Renal cortical epithelial cell (primary cell): ENCODE measurements around the gene SH3D21. TPM values are rescaled to one million over a fixed set of nuclear protein-coding genes. Genes with fewer than 3 reads are reported as not detected.

Experiments used
- DNase-seq: peaks from one replicate; pipeline ENCODE4 v3.0.0-alpha.2; 2011; ENCODE audit warnings: low read depth
- total RNA-seq: library from RNA; depleted of rRNA; stranded (reverse); fragments of >200 nt; gene quantifications from 2 replicates; pipeline ENCODE4 v1.2.3, GENCODE V29; 2014

Gene SH3D21
- total RNA-seq, 1 donor from 2014 or later = 6.4 TPM

GRCh38 chr1:36329817-36330216, 23.6 kb downstream of the SH3D21 start:
- DNase-seq = no peak

- DNase-seq = no peak
Measured at GRCh38 chr1:36330940-36331339, 24.8 kb downstream of the SH3D21 start.

- DNase-seq = no peak
Measured at GRCh38 chr1:36337830-36338229, 31.7 kb downstream of the SH3D21 start.

- no peak for DNase-seq
Measured at GRCh38 chr1:36339215-36339614, 33.0 kb downstream of the SH3D21 start.

- no peak for DNase-seq
Measured at GRCh38 chr1:36339615-36340014, 33.4 kb downstream of the SH3D21 start.

- no peak for DNase-seq
Measured at GRCh38 chr1:36341626-36342320, 35.6 kb downstream of the SH3D21 start.

GRCh38 chr1:36342426-36343185, 36.4 kb downstream of the SH3D21 start:
- peak; percentile 63 for DNase-seq

GRCh38 chr1:36343651-36344394, 37.7 kb downstream of the SH3D21 start:
- no peak for DNase-seq

GRCh38 chr1:36344395-36344680, 38.2 kb downstream of the SH3D21 start:
- DNase-seq = no peak

GRCh38 chr1:36345353-36345752, 39.2 kb downstream of the SH3D21 start:
- DNase-seq = no peak

- no peak for DNase-seq
Measured at GRCh38 chr1:36346741-36347370, 40.7 kb downstream of the SH3D21 start.

GRCh38 chr1:36349241-36349671, 43.1 kb downstream of the SH3D21 start:
- DNase-seq = no peak

- no peak for DNase-seq
Measured at GRCh38 chr1:36349839-36350238, 43.7 kb downstream of the SH3D21 start.

- DNase-seq = peak; percentile 91
Measured at GRCh38 chr1:36350659-36351226, 44.6 kb downstream of the SH3D21 start.

- peak; percentile 90 for DNase-seq
Measured at GRCh38 chr1:36351227-36351977, 45.2 kb downstream of the SH3D21 start.

- no peak for DNase-seq
Measured at GRCh38 chr1:36352125-36352909, 46.1 kb downstream of the SH3D21 start.

- DNase-seq = peak; percentile 61
Measured at GRCh38 chr1:36352910-36353878, 47.0 kb downstream of the SH3D21 start.

GRCh38 chr1:36354486-36354885, 48.3 kb downstream of the SH3D21 start:
- no peak for DNase-seq

GRCh38 chr1:36355811-36356210, 49.6 kb downstream of the SH3D21 start:
- no peak for DNase-seq
